Prostate gland (tissue), 2 donors: Measurements from ENCODE around the gene PTH2R. TPM values are rescaled to one million over a fixed set of nuclear protein-coding genes. Genes with fewer than 3 reads are reported as not detected.

Source experiments
- DNase-seq: peaks from one replicate; pipeline ENCODE4 v3.0.0-alpha.2; 2019; ENCODE audit warnings: low spot score
- H3K27ac ChIP-seq, 2 donors: fragments of 200-600 bp; sonication (generic); 2 replicates each; pipeline ENCODE4 v1.5.1; 2017 to 2019
- H3K27me3 ChIP-seq: fragments of 200-600 bp; sonication (generic); replicated peaks from 2 replicates; pipeline ENCODE4 v1.5.1; 2019; ENCODE audit not compliant: insufficient read depth
- H3K36me3 ChIP-seq, 2 donors: fragments of 200-600 bp; sonication (generic); 1 replicate in 1 of 2; 2 replicates in 1 of 2; pipeline versions ENCODE4 v1.5.1 to v1.8.1; 2017 to 2019
- H3K4me1 ChIP-seq: fragments of 200-600 bp; sonication (generic); replicated peaks from 2 replicates; pipeline ENCODE4 v1.5.1; 2019
- H3K4me3 ChIP-seq, 2 donors: fragments of 200-600 bp; sonication (generic); 2 replicates each; pipeline ENCODE4 v1.5.1; 2017 to 2019
- H3K9me3 ChIP-seq: fragments of 200-600 bp; sonication (generic); 2 replicates; pipeline ENCODE4 v1.5.1; 2017
- POLR2A ChIP-seq: fragments of 450-650 bp; IDR thresholded peaks from one replicate; pipeline ENCODE4 v1.6.1; 2016; ENCODE audit warnings: antibody characterized with exemption, mild to moderate bottlenecking
- POLR2AphosphoS5 ChIP-seq: sonication (generic); formaldehyde crosslinking; IDR thresholded peaks from one replicate; pipeline ENCODE4 v1.6.1; 2017; ENCODE audit warnings: antibody characterized with exemption
- WGBS: methylation state at CpG from one replicate; pipeline ENCODE4 v1.1.5; 2018; 5-methylcytosine and 5-hydroxymethylcytosine counted together
- intact Hi-C: fragments of 100-400 bp; cut with DNase I; formaldehyde crosslinking; loops from one replicate; pipeline ENCODE4 v1.14.2; 2022
- total RNA-seq, 2 donors: library from RNA; depleted of rRNA; stranded (reverse); fragments of >200 nt; gene quantifications; one replicate each; pipeline ENCODE4 v1.1.0, GENCODE V29; 2016
- TF ChIP-seq, protein P1 (sequence below), 4 experiments: fragments of 200-600 bp in 2 of 4; fragments of 450-650 bp in 2 of 4; sonication (generic) in 2 of 4; IDR thresholded peaks; 1 replicate in 3 of 4; 2 replicates in 1 of 4; pipeline ENCODE4 v1.5.1; 2016 to 2019; ENCODE audit warnings: antibody characterized with exemption in 4 of 4, mild to moderate bottlenecking in 2 of 4, moderate library complexity in 2 of 4

Gene PTH2R
- total RNA-seq, 2 donors from 2014 or later, result 0.09 to 0.34 TPM

- 94% methylated on average over 1 of the region's 1 CpG for WGBS
- DNase-seq, result no peak
- H3K36me3 ChIP-seq, result no peaks in the 10 kb centered on the region
- H3K4me3 ChIP-seq, result no peak overlapping the region
- no peaks in the 10 kb centered on the region for H3K9me3 ChIP-seq
- no peak overlapping the region for H3K27ac ChIP-seq
- no peaks in the 10 kb centered on the region for H3K27me3 ChIP-seq
- intact Hi-C loops, result no loop called here
- TF ChIP-seq POLR2AphosphoS5 (no peak), POLR2A (no peak)
- TF ChIP-seq, protein P1, sequence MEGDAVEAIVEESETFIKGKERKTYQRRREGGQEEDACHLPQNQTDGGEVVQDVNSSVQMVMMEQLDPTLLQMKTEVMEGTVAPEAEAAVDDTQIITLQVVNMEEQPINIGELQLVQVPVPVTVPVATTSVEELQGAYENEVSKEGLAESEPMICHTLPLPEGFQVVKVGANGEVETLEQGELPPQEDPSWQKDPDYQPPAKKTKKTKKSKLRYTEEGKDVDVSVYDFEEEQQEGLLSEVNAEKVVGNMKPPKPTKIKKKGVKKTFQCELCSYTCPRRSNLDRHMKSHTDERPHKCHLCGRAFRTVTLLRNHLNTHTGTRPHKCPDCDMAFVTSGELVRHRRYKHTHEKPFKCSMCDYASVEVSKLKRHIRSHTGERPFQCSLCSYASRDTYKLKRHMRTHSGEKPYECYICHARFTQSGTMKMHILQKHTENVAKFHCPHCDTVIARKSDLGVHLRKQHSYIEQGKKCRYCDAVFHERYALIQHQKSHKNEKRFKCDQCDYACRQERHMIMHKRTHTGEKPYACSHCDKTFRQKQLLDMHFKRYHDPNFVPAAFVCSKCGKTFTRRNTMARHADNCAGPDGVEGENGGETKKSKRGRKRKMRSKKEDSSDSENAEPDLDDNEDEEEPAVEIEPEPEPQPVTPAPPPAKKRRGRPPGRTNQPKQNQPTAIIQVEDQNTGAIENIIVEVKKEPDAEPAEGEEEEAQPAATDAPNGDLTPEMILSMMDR (IDR thresholded peaks at IDR 0.05), result no peak
- H3K4me1 ChIP-seq, result no peaks in the 10 kb centered on the region
These were observed 136.0 kb downstream of the PTH2R start for GRCh38 chr2:208542465-208543041.

Other genes starting within 250 kb of the PTH2R start
- not detected for gene CRYGA, start 243.2 kb upstream of the PTH2R start, total RNA-seq
- gene C2orf80, start 216.8 kb upstream of the PTH2R start, total RNA-seq, result not detected
- gene IDH1, start 151.7 kb upstream of the PTH2R start, total RNA-seq, result 100 to 1,000 TPM; 103 to 314 TPM
- 10 to 100 TPM; 26.7 to 47.1 TPM for gene PIKFYVE, start 140.5 kb upstream of the PTH2R start, total RNA-seq